Measurements from ENCODE around the gene MYO1B. TPM values are rescaled to one million over a fixed set of nuclear protein-coding genes. Genes with fewer than 3 reads are reported as not detected.

Gene MYO1B
- total and polyA plus RNA-seq, 2 donors from 2014 or later = 24.5 to 64.8 TPM

DNA sequence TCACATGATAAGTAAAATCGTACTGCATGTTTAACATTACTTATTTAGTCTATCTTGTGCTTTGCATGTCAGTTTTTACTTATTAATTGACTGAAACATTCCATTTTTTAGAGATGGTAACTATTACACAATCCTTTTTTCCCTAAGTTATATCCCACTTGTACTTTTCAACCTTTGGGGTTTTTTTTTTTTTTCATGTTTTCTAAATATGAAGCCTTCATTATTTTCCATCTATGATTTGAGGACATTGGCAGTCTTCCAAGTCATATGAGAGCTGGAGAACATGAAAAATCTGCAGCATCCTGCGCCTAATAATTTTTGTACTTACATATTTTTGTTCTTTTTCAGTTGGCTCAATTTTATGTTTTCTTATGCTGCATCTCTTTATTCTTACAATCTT lies 113.9 kb downstream of the MYO1B start:
- Histone ChIP-seq H3K4me1 (ENCODE audit: control insufficient read depth in 2 of 3, insufficient read depth in 2 of 3, low read depth in 1 of 3, low read length in 3 of 3) (peaks cover 0 to 7% (median 0%) of the 10 kb centered on the region in 3 donors), H3K9me3 (ENCODE audit: control insufficient read depth in 2 of 3, insufficient read depth in 1 of 3, low read length in 3 of 3) (no peaks in the 10 kb centered on the region), H3K9ac (ENCODE audit: low read length in 3 of 3) (no peak overlapping the region), H3K27ac (ENCODE audit: low read depth in 2 of 2, low read length in 2 of 2) (no peak overlapping the region), H3K4me3 (ENCODE audit: low read length in 3 of 3) (no peak overlapping the region), H3K27me3 (ENCODE audit: control insufficient read depth, insufficient read depth, low read length) (no peaks in the 10 kb centered on the region), H3K36me3 (ENCODE audit: control insufficient read depth in 2 of 3, insufficient read depth in 3 of 3, low read length in 3 of 3) (no peaks in the 10 kb centered on the region)
- intact Hi-C loops (cut with DNase I) = no loop called here
- DNase-seq (peak in 1 of 5 donors; percentile 55), FAIRE-seq (no peak)
- TF ChIP-seq CTCF (IDR thresholded peaks at IDR 0.05; ENCODE audit: borderline replicate concordance, extremely low read depth, insufficient read depth) = no peak

- Histone ChIP-seq H3K9ac (ENCODE audit: low read length in 3 of 3) (no peak overlapping the region), H3K27me3 (ENCODE audit: control insufficient read depth, insufficient read depth, low read length) (no peaks in the 10 kb centered on the region), H3K27ac (ENCODE audit: low read depth in 2 of 2, low read length in 2 of 2) (no peak overlapping the region), H3K36me3 (ENCODE audit: control insufficient read depth in 2 of 3, insufficient read depth in 3 of 3, low read length in 3 of 3) (peaks cover 0 to 3% (median 2%) of the 10 kb centered on the region in 3 donors), H3K9me3 (ENCODE audit: control insufficient read depth in 2 of 3, insufficient read depth in 1 of 3, low read length in 3 of 3) (no peaks in the 10 kb centered on the region), H3K4me3 (ENCODE audit: low read length in 3 of 3) (no peak overlapping the region), H3K4me1 (ENCODE audit: control insufficient read depth in 2 of 3, insufficient read depth in 2 of 3, low read depth in 1 of 3, low read length in 3 of 3) (peaks cover 0 to 7% (median 0%) of the 10 kb centered on the region in 3 donors)
- FAIRE-seq = no peak
- no peak for TF ChIP-seq CTCF (IDR thresholded peaks at IDR 0.05; ENCODE audit: borderline replicate concordance, extremely low read depth, insufficient read depth)
- intact Hi-C loops (cut with DNase I) = no loop called here
- DNase-seq = no peak
Observed at GRCh38 chr2:191360918-191361317, 115.7 kb downstream of the MYO1B start.

DNA sequence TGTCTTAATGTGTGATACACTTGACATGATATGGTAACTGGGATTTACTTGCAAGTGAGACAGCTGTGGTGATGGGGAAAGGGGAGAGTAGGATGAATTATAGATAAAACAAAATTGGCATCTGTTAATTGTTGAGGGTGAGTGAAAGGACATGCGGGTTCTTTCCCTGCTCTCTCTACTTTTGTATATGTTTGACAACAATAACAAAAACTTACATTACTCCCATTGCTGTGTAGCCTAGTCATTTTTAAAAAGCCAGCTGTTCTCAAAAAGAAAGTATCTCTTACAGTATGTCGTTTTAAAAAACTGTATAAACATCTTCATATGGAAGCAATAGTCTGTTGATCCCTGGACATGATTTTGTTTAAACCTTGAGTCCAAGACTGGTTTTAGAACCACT lies 117.6 kb downstream of the MYO1B start:
- no peak for DNase-seq
- no peak overlapping the region for H3K4me3 ChIP-seq (ENCODE audit: low read length in 3 of 3)

More for the DNA sequence above, 117.6 kb downstream of the MYO1B start:
- peaks cover 0 to 7% (median 0%) of the 10 kb centered on the region in 3 donors for H3K4me1 ChIP-seq (ENCODE audit: control insufficient read depth in 2 of 3, insufficient read depth in 2 of 3, low read depth in 1 of 3, low read length in 3 of 3)
- FAIRE-seq = no peak
- H3K9ac ChIP-seq (ENCODE audit: low read length in 3 of 3) = no peak overlapping the region
- peaks cover 0 to 3% (median 2%) of the 10 kb centered on the region in 3 donors for H3K36me3 ChIP-seq (ENCODE audit: control insufficient read depth in 2 of 3, insufficient read depth in 3 of 3, low read length in 3 of 3)
- H3K9me3 ChIP-seq (ENCODE audit: control insufficient read depth in 2 of 3, insufficient read depth in 1 of 3, low read length in 3 of 3) = no peaks in the 10 kb centered on the region
- no peaks in the 10 kb centered on the region for H3K27me3 ChIP-seq (ENCODE audit: control insufficient read depth, insufficient read depth, low read length)
- intact Hi-C loops (cut with DNase I) = no loop called here
- TF ChIP-seq CTCF (IDR thresholded peaks at IDR 0.05; ENCODE audit: borderline replicate concordance, extremely low read depth, insufficient read depth) = no peak
- no peak overlapping the region for H3K27ac ChIP-seq (ENCODE audit: low read depth in 2 of 2, low read length in 2 of 2)
